GM18873 (cell line): ENCODE measurements around the gene COL18A1.
"Not testable (repeated sequence)": the region's sequence is repeated elsewhere in the genome, so short reads cannot be mapped to it uniquely, and the experiment has no call there.

Experiments
- ATAC-seq: cut with Tn5 transposase; IDR thresholded peaks from one replicate; pipeline ENCODE4 v1.9.1; 2021; ENCODE audit warnings: mild to moderate bottlenecking, moderate library complexity, moderate number of reproducible peaks; ENCODE audit not compliant: unreplicated experiment, low FRiP score

COL18A1 gene

DNA sequence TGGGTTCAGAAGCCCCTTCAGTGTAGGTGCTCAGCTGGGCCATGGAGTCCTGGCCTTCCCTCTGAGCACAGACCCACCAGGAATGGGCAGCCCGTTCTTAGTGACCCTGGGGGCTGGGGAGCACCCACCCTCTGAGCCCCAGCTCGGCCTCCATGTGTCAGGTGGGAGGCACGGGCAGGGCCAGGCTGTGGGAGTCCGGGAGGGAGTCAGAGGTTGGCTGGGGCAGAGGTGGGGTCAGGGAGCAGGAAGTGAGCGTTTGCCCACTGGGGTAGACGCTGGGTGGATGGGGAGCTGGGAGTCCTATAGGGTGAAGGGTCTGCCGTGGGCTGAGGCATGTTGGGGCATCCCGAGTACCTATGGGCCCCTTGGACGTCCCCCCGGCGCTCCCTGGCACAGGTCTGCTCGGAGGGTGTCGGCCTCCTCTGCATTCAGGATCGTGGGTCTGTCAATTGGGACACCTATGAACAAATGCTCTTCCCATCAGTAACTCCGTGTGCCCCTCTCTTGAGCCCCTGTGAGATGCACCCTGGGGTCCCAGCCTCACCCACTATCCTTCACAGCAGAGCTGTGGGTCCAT lies 30.5 kb downstream of the COL18A1 start:
- ATAC-seq: no peak

- ATAC-seq: no peak
Observed at GRCh38 chr21:45436351-45437065, 31.5 kb downstream of the COL18A1 start.

- not testable (repeated sequence) for ATAC-seq
Observed at GRCh38 chr21:45437844-45438243, 32.9 kb downstream of the COL18A1 start.

- ATAC-seq: no peak
Observed at GRCh38 chr21:45438391-45439145, 33.6 kb downstream of the COL18A1 start.

GRCh38 chr21:45439161-45439872 lies 34.4 kb downstream of the COL18A1 start:
- no peak for ATAC-seq

- no peak for ATAC-seq
Observed at GRCh38 chr21:45439901-45440461, 35.0 kb downstream of the COL18A1 start.

DNA sequence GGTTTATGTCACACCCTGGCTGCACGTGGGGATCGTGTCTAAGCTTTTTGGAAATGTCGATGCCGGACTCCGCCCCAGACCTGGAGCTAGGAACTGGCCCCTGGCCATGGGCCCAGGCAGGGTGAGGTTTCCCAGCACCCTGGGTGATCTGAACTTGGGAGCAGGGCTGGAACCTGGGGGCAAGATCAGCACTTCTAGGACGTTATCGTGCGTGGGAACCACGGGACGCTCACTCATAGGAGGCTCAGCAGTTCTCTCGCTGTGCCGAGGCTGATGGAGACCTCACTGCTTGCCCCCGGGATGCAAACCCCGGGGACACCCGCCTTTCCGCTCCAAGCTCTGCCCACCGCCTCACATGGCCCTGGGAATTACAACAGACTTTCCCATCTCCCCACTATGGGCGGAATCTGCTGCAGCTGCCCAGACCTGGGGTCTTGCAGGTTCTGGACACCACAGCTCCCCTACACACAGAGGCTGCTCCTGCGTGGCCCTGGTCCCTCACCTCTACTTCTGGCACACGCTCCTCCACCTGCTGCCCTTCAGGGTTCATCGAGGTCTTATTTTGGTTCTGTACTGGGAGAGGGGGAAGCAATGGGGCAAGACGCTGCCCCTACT lies 35.9 kb downstream of the COL18A1 start:
- no peak for ATAC-seq

GRCh38 chr21:45441431-45442255 lies 36.7 kb downstream of the COL18A1 start:
- no peak for ATAC-seq

DNA sequence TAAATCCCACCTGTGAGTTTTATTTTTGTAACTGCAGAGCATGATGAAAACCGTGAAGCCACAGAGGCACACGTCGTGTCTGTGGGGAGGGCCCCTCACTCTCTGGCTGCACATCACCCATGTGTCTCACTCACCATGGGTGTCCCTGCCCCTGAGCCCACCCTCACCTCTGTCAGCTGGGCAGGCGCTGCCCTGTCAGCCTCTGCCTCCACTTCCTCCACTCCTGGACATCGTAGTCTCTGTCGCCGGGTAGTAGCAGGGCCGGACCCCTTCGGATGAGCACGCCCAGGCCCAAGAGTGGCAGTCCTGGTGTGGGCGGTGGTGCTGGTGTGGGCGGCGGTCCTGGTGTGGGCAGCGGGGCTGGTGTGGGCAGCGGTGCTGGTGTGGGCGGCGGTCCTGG lies 37.3 kb downstream of the COL18A1 start:
- ATAC-seq: no peak

GRCh38 chr21:45442686-45443594 lies 38.0 kb downstream of the COL18A1 start:
- not testable (repeated sequence) for ATAC-seq

- no peak for ATAC-seq
Observed at GRCh38 chr21:45443595-45444181, 38.7 kb downstream of the COL18A1 start.

DNA sequence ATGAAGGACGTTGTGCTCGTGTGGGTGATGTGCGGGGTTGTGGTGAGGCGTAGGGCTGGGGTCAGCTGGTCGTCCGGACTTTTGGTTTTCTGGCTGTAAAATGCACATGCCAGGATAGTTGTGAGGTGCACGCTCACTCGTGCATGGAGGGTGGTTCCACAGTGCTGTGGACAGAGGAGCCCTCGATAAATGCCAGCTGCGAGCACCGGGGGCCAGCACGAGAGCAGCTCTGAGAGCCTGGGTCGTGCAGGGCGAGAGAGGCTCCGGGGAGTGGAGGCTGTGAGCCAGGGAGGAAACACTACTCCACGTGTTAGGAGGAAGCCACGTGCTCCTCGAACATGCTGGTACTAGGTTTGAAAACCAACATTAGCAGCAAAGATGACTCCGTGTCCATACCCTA lies 39.4 kb downstream of the COL18A1 start:
- no peak for ATAC-seq

DNA sequence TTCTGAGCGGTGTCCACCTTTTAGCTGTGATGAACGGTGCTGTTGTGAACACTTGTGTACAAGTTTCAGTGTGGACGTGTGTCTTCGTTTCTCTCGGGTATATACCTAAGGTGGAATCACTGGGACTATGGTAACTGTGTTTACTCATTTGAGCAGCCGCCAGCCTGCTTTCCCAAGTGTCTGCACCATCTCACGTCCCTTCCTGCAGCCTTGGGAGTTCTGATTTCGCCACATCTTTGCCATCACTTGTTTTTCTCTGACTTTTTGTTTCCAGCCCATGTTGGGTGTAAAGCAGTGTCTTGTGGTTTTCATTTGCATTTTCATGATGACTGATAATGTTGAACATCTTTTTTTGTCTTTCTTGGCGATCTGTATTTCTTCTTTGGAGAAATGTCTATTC lies 40.4 kb downstream of the COL18A1 start:
- no peak for ATAC-seq

- no peak for ATAC-seq
Observed at GRCh38 chr21:45447821-45448220, 42.9 kb downstream of the COL18A1 start.

DNA sequence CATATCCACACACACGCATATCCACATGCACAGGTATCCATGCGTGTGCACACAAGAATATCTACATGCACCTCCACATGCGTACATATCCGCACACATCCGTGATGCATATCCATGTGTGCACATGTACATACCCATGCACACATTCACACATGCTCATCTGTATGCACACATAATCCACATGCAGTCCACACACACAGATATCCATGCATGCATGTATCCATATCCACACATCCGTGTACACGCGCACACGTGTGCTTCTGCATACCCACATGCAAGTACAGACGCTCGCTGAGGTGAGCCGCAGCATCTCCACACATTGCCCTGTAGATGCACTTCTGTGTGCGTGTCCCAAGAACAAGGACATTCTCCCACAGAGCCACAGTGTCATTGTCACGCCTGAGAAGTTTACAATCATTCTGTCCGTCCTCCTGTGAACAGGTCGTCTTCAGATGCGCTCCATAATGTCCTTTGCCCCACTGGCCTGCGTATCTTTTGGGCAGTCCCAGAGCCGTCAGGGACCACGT lies 43.4 kb downstream of the COL18A1 start:
- ATAC-seq: no peak

DNA sequence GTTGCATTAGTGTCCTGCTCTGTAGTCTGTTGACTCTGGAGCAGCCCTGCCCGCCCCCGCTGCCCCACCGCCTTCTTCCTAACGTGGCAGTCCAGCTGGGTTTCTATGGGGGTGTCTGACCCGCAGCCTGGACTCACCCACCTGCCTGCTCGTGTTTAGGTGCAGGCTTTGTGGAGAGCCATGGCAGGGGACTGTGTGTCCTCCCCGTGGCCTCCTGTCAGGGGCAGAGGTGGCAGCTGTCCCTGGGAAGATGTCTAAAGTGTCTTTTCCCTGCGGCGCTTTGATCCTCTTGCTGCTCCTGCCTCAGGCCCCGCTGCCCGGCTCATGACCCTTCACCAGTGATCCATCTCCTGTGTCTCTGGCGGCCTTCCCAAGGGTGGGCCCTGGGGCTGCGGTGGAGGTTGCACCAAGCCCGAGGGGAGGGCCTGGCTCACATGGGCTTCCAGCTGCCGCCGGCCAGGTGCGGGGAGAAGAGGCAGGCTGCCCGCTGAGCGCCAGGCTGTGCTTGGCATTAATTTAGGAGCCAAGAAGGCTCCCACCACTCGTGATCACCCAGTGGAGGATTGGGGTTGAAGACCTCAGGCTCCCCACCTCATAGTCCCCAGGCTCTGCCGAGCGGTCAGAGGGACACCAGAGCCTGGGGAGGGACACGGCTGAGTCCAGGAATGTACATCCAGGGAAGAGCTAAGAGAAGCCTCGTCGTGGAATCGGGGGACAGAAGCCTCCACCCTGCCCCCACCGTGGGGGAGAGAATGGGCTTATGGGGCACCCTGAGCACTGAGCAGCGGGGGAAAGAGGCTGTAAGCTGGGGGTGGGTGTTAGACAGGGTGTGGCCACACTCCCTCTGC lies 44.1 kb downstream of the COL18A1 start:
- ATAC-seq: no peak
